ENCODE measurements around the gene RRBP1.
A peak's percentile ranks its signal among the peaks of the same experiment; 100 is the strongest.

DNA sequence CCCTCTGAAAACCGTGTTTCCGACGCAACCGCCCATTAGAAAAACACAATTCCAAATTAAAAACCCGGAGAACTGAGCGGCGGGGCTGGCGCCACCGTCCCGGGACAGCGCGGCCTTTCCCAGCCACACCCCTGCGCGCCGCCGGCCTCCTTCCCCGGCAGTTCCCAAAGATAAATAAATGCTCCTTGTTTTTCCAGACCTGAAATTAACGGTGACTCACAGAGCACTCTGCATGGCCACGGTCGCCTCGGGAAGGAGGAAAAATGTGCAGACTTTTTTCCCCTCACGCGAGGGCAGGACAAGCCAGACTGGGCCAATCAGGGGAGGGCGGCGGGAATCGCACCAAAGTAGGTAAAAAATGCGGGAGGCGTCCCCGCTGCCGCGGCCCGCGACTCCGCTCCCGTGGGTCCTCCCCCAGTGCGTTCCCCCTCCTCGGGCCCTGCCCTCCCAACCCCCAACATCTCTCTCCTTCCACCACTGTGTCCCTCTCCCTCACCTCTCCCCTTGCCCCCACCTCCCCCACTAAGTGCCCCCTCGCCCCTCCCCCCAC, 113.0 kb downstream of the RRBP1 start:
- TF ChIP-seq, protein P1, sequence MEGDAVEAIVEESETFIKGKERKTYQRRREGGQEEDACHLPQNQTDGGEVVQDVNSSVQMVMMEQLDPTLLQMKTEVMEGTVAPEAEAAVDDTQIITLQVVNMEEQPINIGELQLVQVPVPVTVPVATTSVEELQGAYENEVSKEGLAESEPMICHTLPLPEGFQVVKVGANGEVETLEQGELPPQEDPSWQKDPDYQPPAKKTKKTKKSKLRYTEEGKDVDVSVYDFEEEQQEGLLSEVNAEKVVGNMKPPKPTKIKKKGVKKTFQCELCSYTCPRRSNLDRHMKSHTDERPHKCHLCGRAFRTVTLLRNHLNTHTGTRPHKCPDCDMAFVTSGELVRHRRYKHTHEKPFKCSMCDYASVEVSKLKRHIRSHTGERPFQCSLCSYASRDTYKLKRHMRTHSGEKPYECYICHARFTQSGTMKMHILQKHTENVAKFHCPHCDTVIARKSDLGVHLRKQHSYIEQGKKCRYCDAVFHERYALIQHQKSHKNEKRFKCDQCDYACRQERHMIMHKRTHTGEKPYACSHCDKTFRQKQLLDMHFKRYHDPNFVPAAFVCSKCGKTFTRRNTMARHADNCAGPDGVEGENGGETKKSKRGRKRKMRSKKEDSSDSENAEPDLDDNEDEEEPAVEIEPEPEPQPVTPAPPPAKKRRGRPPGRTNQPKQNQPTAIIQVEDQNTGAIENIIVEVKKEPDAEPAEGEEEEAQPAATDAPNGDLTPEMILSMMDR (IDR thresholded peaks at IDR 0.05) = no peak
- TF ChIP-seq POLR2A (IDR thresholded peaks at IDR 0.05) = peak; percentile 47
